Naive thymus-derived CD4-positive, alpha-beta T cell (primary cell): ENCODE data around the gene BTNL8. TPM values are rescaled to one million over a fixed set of nuclear protein-coding genes. Genes with fewer than 3 reads are reported as not detected.

Source experiments
- ATAC-seq: fragments of 150-1000 bp; cut with Tn5 transposase; 2 replicates; pipeline ENCODE4 v1.10.0; 2021; ENCODE audit warnings: mild to moderate bottlenecking, moderate library complexity
- CTCF ChIA-PET: fragments of 350-600 bp; sonication (Branson Sonifier 250); formaldehyde crosslinking; loops from one replicate; lab custom pipeline; 2021; ENCODE audit warnings: antibody characterized with exemption; lab: Charles Lee
- POLR2A ChIA-PET: fragments of 350-600 bp; sonication (Branson Sonifier 250); formaldehyde crosslinking; loops from one replicate; lab custom pipeline; 2021; ENCODE audit warnings: antibody characterized with exemption, inconsistent platforms; lab: Charles Lee
- DNase-seq, 9 donors: peaks; one replicate each; pipeline versions ENCODE4 v3.0.0 to v3.0.0-alpha.2; 2020 to 2022; ENCODE audit warnings: mixed read lengths in 1 of 9
- H3K27ac ChIP-seq: one replicate; pipeline ENCODE4 v1.7.0; 2013; ENCODE audit warnings: mild to moderate bottlenecking, low read depth, low read length, moderate library complexity
- H3K27me3 ChIP-seq, 2 donors: one replicate each; pipeline ENCODE4 v1.7.0; 2013; ENCODE audit warnings: low read length in 2 of 2, mild to moderate bottlenecking in 2 of 2, moderate library complexity in 2 of 2; ENCODE audit not compliant: control insufficient read depth in 2 of 2, insufficient read depth in 2 of 2
- H3K36me3 ChIP-seq, 3 experiments: 1 replicate in 2 of 3; 2 replicates in 1 of 3; pipeline ENCODE4 v1.7.0; 2013; ENCODE audit warnings: low read length in 3 of 3, mild to moderate bottlenecking in 3 of 3, moderate library complexity in 1 of 3; ENCODE audit not compliant: insufficient read depth in 3 of 3, control insufficient read depth in 2 of 3
- H3K4me1 ChIP-seq, 2 donors: one replicate each; pipeline ENCODE4 v1.7.0; 2013; ENCODE audit warnings: low read length in 2 of 2, mild to moderate bottlenecking in 2 of 2, moderate library complexity in 1 of 2; ENCODE audit not compliant: control insufficient read depth in 2 of 2, insufficient read depth in 2 of 2
- H3K4me3 ChIP-seq: 2 replicates; pipeline ENCODE4 v1.7.0; 2013; ENCODE audit warnings: mild to moderate bottlenecking, low read length
- H3K9me3 ChIP-seq, 3 experiments: 1 replicate in 2 of 3; 2 replicates in 1 of 3; pipeline ENCODE4 v1.7.0; 2013; ENCODE audit warnings: low read length in 3 of 3; ENCODE audit not compliant: control insufficient read depth in 2 of 3
- H3K27ac Mint-ChIP-seq, 9 donors: one replicate each; pipeline ENCODE4 v1.8.0; 2020 to 2022; ENCODE audit warnings: mixed read lengths in 9 of 9, mild to moderate bottlenecking in 8 of 9, moderate library complexity in 5 of 9, inconsistent platforms in 2 of 9
- H3K27me3 Mint-ChIP-seq, 5 donors: one replicate each; pipeline ENCODE4 v1.8.0; 2021 to 2022; ENCODE audit warnings: mixed read lengths in 5 of 5, mild to moderate bottlenecking in 1 of 5
- H3K36me3 Mint-ChIP-seq, 5 donors: one replicate each; pipeline ENCODE4 v1.8.0; 2020 to 2022; ENCODE audit warnings: mixed read lengths in 5 of 5, mild to moderate bottlenecking in 3 of 5, inconsistent platforms in 1 of 5
- H3K4me1 Mint-ChIP-seq, 7 donors: one replicate each; pipeline ENCODE4 v1.8.0; 2020 to 2022; ENCODE audit warnings: mixed read lengths in 7 of 7, mild to moderate bottlenecking in 3 of 7, inconsistent platforms in 1 of 7
- H3K4me3 Mint-ChIP-seq, 10 donors: one replicate each; pipeline ENCODE4 v1.8.0; 2020 to 2022; ENCODE audit warnings: mild to moderate bottlenecking in 10 of 10, mixed read lengths in 10 of 10, moderate library complexity in 6 of 10, inconsistent platforms in 2 of 10
- H3K9me3 Mint-ChIP-seq, 11 donors: one replicate each; pipeline ENCODE4 v1.8.0; 2020 to 2022; ENCODE audit warnings: mixed read lengths in 11 of 11, mild to moderate bottlenecking in 4 of 11, inconsistent platforms in 1 of 11, moderate library complexity in 1 of 11
- intact Hi-C, 2 donors: fragments of 100-400 bp; cut with micrococcal nuclease; formaldehyde crosslinking; loops; one replicate each; pipeline ENCODE4 v1.15.1; 2023
- polyA plus RNA-seq, 2 donors: library from polyadenylated mRNA; unstranded; fragments of 300-500 nt; fragmentation: Illumina TruSeq; gene quantifications; one replicate each; pipeline ENCODE4 v1.2.3, GENCODE V29; 2021
- total RNA-seq, 6 experiments: library from RNA in 5 of 6; stranded (reverse) in 5 of 6; gene quantifications; 1 replicate in 5 of 6; 2 replicates in 1 of 6; pipeline ENCODE4 v1.2.3 and lab custom pipeline; 2021 to 2026

Gene BTNL8
- total and polyA plus RNA-seq, 7 experiments from 2014 or later: not detected

- H3K9me3 Mint-ChIP-seq: peaks cover 0 to 2% (median 0%) of the 10 kb centered on the region in 11 donors
- POLR2A ChIA-PET: no interaction called here
- CTCF ChIA-PET: no interaction called here
- intact Hi-C loops: no loop called here
- no peak overlapping the region for H3K4me3 Mint-ChIP-seq
- H3K4me1 ChIP-seq: no peaks in the 10 kb centered on the region
- H3K27me3 ChIP-seq: no peaks in the 10 kb centered on the region
- ATAC-seq (no peak), DNase-seq (no peak)
- H3K27ac ChIP-seq: no peak overlapping the region
- H3K4me1 Mint-ChIP-seq: no peaks in the 10 kb centered on the region
- H3K36me3 Mint-ChIP-seq: no peaks in the 10 kb centered on the region
- peaks cover 1 to 22% (median 14%) of the 10 kb centered on the region in 5 donors for H3K27me3 Mint-ChIP-seq
- H3K27ac Mint-ChIP-seq: no peak overlapping the region
- H3K9me3 ChIP-seq: no peaks in the 10 kb centered on the region
- no peaks in the 10 kb centered on the region for H3K36me3 ChIP-seq
- no peak overlapping the region for H3K4me3 ChIP-seq
Measured at GRCh38 chr5:180914646-180915045, 15.7 kb downstream of the BTNL8 start.

GRCh38 chr5:180915924-180916323, 17.0 kb downstream of the BTNL8 start:
- H3K36me3 Mint-ChIP-seq: no peaks in the 10 kb centered on the region
- Histone ChIP-seq H3K9me3 (no peaks in the 10 kb centered on the region), H3K36me3 (no peaks in the 10 kb centered on the region), H3K27me3 (no peaks in the 10 kb centered on the region), H3K4me1 (no peaks in the 10 kb centered on the region), H3K4me3 (no peak overlapping the region), H3K27ac (no peak overlapping the region)
- H3K9me3 Mint-ChIP-seq: peaks cover 0 to 2% (median 0%) of the 10 kb centered on the region in 11 donors
- no peak overlapping the region for H3K27ac Mint-ChIP-seq
- peaks cover 7 to 17% (median 10%) of the 10 kb centered on the region in 5 donors for H3K27me3 Mint-ChIP-seq
- ChIA-PET POLR2A (no interaction called here), CTCF (no interaction called here)
- no peaks in the 10 kb centered on the region for H3K4me1 Mint-ChIP-seq
- intact Hi-C loops: no loop called here
- H3K4me3 Mint-ChIP-seq: no peak overlapping the region
- no peak for ATAC-seq
- no peak for DNase-seq

- no peak for ATAC-seq
- Mint-ChIP-seq H3K36me3 (peaks cover 0 to 9% (median 0%) of the 10 kb centered on the region in 5 donors), H3K9me3 (peaks cover 0 to 20% (median 12%) of the 10 kb centered on the region in 11 donors), H3K27me3 (peaks cover 4 to 18% (median 14%) of the 10 kb centered on the region in 5 donors), H3K4me3 (no peak overlapping the region), H3K27ac (no peak overlapping the region), H3K4me1 (peaks cover 0 to 1% (median 0%) of the 10 kb centered on the region in 7 donors)
- Histone ChIP-seq H3K27me3 (no peaks in the 10 kb centered on the region), H3K4me3 (no peak overlapping the region), H3K9me3 (no peaks in the 10 kb centered on the region), H3K4me1 (no peaks in the 10 kb centered on the region), H3K27ac (no peak overlapping the region), H3K36me3 (no peaks in the 10 kb centered on the region)
- ChIA-PET CTCF (no interaction called here), POLR2A (no interaction called here)
- DNase-seq: no peak
- intact Hi-C loops: no loop called here
Measured at GRCh38 chr5:180918380-180918779, 19.4 kb downstream of the BTNL8 start.

- Mint-ChIP-seq H3K36me3 (peaks cover 0 to 9% (median under 1%) of the 10 kb centered on the region in 5 donors), H3K9me3 (peaks cover 5 to 41% (median 23%) of the 10 kb centered on the region in 11 donors), H3K27ac (no peak overlapping the region), H3K27me3 (peaks cover 10 to 38% (median 30%) of the 10 kb centered on the region in 5 donors), H3K4me1 (peaks cover 0 to 1% (median 0%) of the 10 kb centered on the region in 7 donors), H3K4me3 (no peak overlapping the region)
- no peak overlapping the region for H3K27ac ChIP-seq
- ATAC-seq (no peak), DNase-seq (no peak)
- ChIA-PET CTCF (interaction anchor here (0.5 kb wide), 1 partner anchor 56 kb away, joined by 3 read pairs; no protein-coding TSS in a partner anchor), POLR2A (no interaction called here)
- no peaks in the 10 kb centered on the region for H3K36me3 ChIP-seq
- no peaks in the 10 kb centered on the region for H3K4me1 ChIP-seq
- no peaks in the 10 kb centered on the region for H3K27me3 ChIP-seq
- peaks cover 0 to 9% (median 0%) of the 10 kb centered on the region in 3 experiments for H3K9me3 ChIP-seq
- intact Hi-C loops: no loop called here
- no peak overlapping the region for H3K4me3 ChIP-seq
Measured at GRCh38 chr5:180920710-180921109, 21.8 kb downstream of the BTNL8 start.

DNA sequence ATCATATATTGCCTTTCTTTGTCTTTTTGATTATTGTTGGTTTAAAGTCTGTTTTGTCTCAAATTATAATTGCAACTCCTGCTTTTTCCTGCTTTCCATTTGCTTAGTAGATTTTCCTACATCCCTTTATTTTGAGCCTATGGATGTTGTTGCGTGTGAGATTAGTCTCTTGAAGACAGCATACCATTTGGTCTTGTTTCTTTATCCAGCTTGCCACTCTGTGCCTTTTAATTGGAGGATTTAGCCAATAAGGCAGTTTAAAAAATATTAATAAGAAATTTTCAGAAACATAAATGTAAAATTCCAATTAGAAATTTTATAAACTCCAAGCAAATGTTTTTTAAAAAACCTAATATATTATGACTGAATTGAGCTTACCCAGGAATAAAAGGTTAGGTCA, 24.0 kb downstream of the BTNL8 start:
- ATAC-seq (no peak), DNase-seq (no peak)
- no peaks in the 10 kb centered on the region for H3K36me3 ChIP-seq
- H3K4me3 ChIP-seq: no peak overlapping the region
- Mint-ChIP-seq H3K27me3 (peaks cover 15 to 52% (median 42%) of the 10 kb centered on the region in 5 donors), H3K4me3 (no peak overlapping the region), H3K36me3 (peaks cover 0 to 9% (median 5%) of the 10 kb centered on the region in 5 donors), H3K4me1 (peaks cover 0 to 1% (median 0%) of the 10 kb centered on the region in 7 donors), H3K27ac (no peak overlapping the region), H3K9me3 (peaks cover 8 to 58% (median 24%) of the 10 kb centered on the region in 11 donors)
- no peak overlapping the region for H3K27ac ChIP-seq
- intact Hi-C loops: no loop called here
- ChIA-PET POLR2A (no interaction called here), CTCF (no interaction called here)
- H3K27me3 ChIP-seq: no peaks in the 10 kb centered on the region
- peaks cover 0 to 16% (median 0%) of the 10 kb centered on the region in 3 experiments for H3K9me3 ChIP-seq
- no peaks in the 10 kb centered on the region for H3K4me1 ChIP-seq

- Histone ChIP-seq H3K4me1 (no peaks in the 10 kb centered on the region), H3K36me3 (no peaks in the 10 kb centered on the region), H3K27me3 (no peaks in the 10 kb centered on the region), H3K27ac (no peak overlapping the region), H3K4me3 (no peak overlapping the region), H3K9me3 (peaks cover 0 to 10% (median 0%) of the 10 kb centered on the region in 3 experiments)
- ChIA-PET POLR2A (no interaction called here), CTCF (no interaction called here)
- H3K4me3 Mint-ChIP-seq: no peak overlapping the region
- no peak for DNase-seq
- H3K27me3 Mint-ChIP-seq: peaks cover 8 to 59% (median 23%) of the 10 kb centered on the region in 5 donors
- H3K27ac Mint-ChIP-seq: no peak overlapping the region
- ATAC-seq: no peak
- intact Hi-C loops: no loop called here
- H3K9me3 Mint-ChIP-seq: peaks cover 0 to 54% (median 21%) of the 10 kb centered on the region in 11 donors
- peaks cover 0 to 19% (median under 1%) of the 10 kb centered on the region in 5 donors for H3K36me3 Mint-ChIP-seq
- H3K4me1 Mint-ChIP-seq: no peaks in the 10 kb centered on the region
Measured at GRCh38 chr5:180932660-180933059, 33.7 kb downstream of the BTNL8 start.

DNA sequence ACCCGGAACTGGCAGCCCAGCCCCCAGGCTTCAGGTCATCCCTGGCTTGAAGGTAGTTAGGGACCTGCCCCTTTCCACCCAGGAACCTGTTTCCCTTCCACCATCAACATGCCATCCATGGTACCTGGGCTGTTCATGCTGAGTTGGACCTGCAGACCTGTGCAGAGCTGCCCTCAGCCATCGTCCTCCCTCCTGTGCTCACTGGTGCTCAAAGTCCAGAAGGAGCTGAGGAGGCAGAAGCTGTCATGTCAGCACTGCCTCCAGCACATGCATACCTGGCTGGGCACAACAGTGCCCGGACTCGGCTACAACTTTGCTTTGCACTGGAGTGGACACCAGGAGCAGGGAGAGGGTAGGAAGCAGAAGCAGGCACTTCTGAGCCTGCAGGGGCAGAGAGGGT, 36.2 kb downstream of the BTNL8 start:
- peaks cover 0 to 52% (median 23%) of the 10 kb centered on the region in 5 donors for H3K27me3 Mint-ChIP-seq
- intact Hi-C loops: no loop called here
- DNase-seq (no peak), ATAC-seq (no peak)
- H3K27me3 ChIP-seq: no peaks in the 10 kb centered on the region
- H3K4me3 ChIP-seq: no peak overlapping the region
- ChIA-PET POLR2A (no interaction called here), CTCF (no interaction called here)
- H3K4me3 Mint-ChIP-seq: no peak overlapping the region
- peaks cover 0 to 60% (median 31%) of the 10 kb centered on the region in 11 donors for H3K9me3 Mint-ChIP-seq
- H3K36me3 Mint-ChIP-seq: peaks cover 0 to 24% (median 5%) of the 10 kb centered on the region in 5 donors
- peaks cover 0 to 20% (median 0%) of the 10 kb centered on the region in 3 experiments for H3K9me3 ChIP-seq
- no peak overlapping the region for H3K27ac Mint-ChIP-seq
- H3K27ac ChIP-seq: no peak overlapping the region
- H3K36me3 ChIP-seq: no peaks in the 10 kb centered on the region
- no peaks in the 10 kb centered on the region for H3K4me1 ChIP-seq
- no peaks in the 10 kb centered on the region for H3K4me1 Mint-ChIP-seq
